CD4-positive, alpha-beta T cell treated with Interferon alpha-2 for 1 hour (primary cell): ENCODE measurements around the gene ISM1.

Source experiments
- DNase-seq, 2 donors: peaks; one replicate each; pipeline ENCODE4 v3.0.0-alpha.2; 2020 to 2022

ISM1 gene

DNA sequence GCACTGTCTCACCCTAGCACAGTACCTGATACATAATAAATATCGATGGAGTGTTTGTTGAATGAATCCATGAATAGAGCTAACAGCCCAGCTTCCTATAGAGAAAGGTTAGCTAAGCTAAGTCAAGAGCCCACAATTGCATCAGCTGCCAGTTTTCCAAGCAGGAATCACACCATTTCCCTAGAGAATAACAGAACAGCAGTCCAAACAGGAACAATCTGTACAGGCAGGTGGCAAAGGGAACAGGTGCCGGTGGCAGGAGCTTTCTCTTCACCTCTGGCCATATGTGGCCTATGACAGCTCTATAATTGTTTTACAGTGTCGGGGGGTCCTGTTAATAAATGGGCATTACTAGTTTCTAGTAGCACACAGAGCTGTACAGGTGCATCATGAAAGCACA, 38.8 kb downstream of the ISM1 start:
- no peak for DNase-seq

GRCh38 chr20:13260650-13261279, 39.7 kb downstream of the ISM1 start:
- DNase-seq: no peak

DNA sequence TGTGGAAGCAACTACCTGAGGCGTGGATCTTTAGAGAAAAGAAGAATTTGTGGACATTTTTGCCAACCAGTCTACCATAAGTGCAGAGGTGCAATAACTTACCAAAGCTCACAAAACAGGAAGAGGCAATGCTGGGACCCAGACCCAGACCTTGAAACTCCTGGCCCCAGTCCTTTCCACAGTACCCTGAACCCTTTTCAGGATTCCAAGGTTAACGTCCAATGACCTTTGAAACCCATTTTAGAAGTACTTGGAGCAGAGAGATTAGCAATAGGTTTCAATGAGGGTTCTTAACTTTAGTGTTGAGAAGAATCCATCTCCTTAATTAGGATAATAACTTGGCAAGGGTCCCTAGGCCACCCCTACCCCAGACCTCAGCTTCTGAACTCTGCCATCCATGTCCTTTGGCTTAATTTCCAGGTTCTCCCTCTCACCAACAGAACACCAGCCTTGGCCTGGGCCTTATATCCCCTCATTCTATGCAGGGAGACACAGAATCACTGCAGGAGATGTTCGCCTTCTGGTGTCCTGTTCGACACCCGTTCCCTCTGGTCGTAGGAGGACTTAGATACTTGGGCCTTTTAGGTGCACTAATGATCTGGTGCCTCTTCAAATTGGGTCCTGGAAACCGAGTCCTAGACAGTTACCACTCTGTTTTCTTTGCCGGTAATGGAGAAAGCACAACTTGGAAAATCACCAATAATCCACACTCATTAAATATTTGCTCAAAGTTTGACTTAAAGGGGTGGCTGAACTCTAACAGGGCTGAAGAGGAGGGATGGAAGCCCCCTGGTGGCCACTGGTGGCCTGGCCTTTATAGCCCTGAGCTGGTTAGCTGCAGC, 40.6 kb downstream of the ISM1 start:
- peak; percentile 38 to 71 for DNase-seq

GRCh38 chr20:13262302-13262650, 41.2 kb downstream of the ISM1 start:
- DNase-seq: no peak

DNA sequence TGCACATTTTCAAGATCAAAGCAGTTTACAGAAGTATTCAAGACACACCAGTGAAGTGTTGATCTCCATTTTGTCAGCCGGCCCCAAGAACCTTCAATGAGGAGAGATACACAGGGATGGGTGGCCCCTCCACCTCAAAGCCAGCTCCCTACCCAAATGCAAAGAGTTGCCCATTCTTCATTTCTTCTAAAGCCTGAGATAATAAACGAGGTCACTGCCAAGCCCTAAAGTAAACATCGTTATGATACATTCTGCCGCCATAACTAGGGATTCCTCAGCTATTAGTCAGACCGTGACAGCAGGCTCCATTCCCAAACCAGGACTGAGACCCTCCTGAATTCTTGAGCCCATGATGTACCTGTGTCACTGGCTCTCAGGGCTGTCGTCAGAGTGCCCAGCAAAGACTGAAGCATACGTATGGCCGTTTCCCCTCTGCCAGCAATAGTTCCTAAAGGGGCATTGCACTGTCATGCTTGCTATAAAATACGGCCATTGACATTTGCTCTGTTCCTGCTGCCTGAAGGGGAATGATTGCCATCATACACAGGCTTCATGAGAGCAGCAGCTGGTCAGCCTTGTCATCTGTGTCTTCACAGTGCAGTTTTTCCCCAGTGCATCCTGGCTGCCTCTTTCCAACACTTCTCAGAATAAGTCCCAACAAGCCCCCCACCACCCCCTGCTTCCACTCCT, 41.7 kb downstream of the ISM1 start:
- DNase-seq: no peak

DNA sequence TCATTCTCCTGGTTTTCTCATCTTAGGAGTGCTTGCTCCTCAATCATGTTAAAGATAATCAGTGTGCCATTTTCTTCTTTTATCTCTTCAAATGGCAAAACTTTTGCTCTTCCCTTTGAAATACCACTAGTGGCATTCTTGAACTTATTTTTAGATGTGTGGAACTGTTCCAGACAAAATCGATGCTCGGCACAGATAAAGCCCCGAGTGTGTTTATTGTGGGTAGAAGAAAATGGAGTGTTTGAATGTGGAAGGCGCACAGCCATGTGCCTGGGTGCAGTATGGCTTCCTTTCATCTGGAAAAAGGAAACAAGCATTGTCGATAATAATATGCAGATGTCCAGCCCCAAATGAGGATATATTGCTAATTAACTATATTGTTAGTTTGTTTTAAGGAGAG, 42.4 kb downstream of the ISM1 start:
- DNase-seq: no peak

DNA sequence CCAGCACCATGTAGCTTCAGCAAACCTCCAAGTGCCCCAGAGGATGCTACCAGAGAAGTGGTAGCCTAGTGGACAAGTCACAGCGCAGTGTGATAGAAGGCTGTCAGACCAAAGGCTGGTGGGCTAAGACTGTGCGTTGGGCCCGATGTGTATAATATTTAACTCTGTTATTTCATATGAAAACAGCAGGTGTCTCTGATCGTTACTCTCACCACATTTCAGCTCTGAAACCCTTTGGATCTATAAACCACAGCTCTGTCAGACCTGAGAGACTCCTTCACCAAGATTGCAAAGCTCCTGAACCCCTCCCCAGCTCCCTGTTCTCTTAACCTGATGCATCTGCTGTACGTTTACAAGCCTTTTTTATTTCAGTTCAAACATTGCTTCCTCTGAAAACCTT, 43.8 kb downstream of the ISM1 start:
- DNase-seq: no peak

GRCh38 chr20:13265941-13266340, 44.9 kb downstream of the ISM1 start:
- no peak for DNase-seq

DNA sequence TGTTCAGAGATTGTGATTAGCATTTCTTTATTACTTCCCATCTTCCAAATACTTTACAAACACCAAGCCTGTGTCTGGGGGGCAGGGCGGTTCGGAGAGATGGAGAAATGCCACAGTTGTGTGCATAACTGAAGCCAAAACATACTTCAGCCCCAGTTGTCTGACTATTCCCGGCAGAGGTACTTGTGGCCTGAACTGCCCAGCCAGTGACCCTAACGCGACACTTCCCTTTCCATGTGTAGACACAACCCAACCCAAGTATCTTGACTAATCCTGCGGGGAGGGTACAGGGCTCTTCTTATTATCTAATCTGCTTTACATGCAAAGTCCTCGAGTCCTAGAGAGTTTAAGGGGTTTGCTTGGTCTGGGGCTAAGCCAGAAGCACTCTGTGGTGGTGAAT, 46.2 kb downstream of the ISM1 start:
- DNase-seq: no peak

DNA sequence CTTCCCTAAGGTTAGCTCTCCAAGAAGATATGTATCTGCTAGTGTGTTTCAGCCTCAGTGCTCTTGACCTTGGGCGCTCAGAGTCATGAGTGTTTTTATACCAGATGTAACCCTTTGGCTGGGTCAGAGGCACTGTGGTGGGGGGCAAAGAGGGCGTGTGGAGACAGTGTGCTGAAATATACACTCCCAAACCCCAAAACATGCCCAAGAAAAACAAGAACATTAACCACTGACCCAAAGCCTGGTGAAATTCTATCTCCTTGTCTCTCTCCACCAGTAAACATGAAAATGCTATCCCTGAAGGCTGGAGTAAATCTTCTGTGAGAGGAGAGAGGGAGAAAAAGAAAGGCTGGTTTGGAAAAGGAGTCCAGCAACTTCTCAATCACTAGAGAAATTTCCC, 47.9 kb downstream of the ISM1 start:
- no peak for DNase-seq

- DNase-seq: no peak
Observed at GRCh38 chr20:13270211-13270610, 49.1 kb downstream of the ISM1 start.

DNA sequence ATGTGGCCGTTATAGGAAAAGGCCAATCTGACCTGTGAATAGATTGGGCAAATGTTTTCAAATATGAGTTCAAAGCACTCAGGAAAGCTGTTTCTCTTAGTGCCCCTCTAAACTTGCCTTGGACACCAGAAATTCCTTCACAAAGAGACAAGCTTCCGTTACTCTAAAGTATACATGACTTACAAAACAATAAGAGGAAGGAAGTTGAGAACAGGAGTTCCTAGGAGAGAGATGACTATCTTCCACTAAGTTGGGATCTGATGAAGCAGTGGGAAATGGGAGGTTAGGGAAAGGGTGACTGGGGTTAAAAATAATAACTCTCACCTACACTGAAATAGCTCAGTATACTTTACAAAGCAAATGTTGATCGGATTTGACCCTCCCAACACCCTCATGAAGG, 50.0 kb downstream of the ISM1 start:
- no peak for DNase-seq

- DNase-seq: no peak
Observed at GRCh38 chr20:13271977-13272975, 51.2 kb downstream of the ISM1 start.

DNA sequence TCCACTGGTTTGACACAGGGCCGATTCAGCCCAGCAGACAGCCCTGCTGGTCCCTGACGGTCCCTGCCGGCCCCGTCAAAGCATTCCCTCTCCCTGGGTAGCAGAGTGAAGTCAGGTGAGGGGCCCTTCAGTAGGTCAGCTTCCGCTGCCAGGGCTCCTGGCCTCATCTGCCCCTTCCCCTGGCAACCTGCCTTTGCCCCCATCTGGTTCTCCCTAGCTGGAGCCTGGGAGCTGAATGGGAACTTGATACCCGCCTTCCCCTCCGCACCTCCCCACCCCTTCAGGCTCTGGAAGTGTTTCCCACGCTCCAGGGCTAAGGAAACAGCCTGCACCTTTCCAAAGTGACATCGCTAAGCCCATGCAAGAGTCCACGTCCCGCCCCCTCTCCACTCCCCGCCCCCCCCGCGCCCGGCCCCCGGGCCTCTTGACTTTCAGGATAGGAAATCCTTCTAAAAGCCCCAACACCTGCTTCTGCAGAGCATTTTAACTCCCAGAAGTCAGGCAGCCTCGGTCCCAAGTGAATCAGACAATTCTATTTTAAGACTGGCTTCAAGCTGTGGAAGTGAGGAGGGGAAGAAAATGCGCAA, 53.3 kb downstream of the ISM1 start:
- DNase-seq: no peak

DNA sequence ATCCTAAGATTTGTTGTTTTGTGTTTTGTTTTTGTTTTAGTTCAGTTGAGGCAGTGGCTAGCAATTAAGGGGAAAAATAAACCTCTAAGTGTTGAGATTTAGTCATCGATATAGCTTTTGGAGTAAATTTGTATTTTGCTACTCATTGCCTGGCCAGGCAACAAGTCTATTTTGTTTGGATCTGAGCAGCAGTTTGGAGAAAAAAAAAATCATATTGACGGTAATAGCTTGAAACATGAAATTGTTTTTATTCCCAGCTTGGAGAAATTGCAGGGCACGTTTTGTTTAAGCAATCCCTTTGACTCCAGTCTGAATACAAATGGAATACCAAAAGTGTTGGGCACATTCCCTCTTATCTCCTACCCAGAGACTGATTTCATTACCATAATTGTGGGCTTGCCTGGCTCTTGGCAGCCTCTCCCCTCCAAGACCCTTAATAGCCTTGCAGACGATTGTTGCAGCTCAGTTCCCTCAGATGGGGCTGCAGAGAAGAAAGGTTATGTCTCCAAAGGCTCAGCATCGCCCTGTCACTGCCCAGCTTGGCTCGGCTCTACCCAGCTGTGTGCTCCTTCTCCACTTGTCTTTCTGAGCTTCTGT, 56.0 kb downstream of the ISM1 start:
- no peak for DNase-seq

GRCh38 chr20:13277663-13278295, 56.7 kb downstream of the ISM1 start:
- no peak for DNase-seq

DNA sequence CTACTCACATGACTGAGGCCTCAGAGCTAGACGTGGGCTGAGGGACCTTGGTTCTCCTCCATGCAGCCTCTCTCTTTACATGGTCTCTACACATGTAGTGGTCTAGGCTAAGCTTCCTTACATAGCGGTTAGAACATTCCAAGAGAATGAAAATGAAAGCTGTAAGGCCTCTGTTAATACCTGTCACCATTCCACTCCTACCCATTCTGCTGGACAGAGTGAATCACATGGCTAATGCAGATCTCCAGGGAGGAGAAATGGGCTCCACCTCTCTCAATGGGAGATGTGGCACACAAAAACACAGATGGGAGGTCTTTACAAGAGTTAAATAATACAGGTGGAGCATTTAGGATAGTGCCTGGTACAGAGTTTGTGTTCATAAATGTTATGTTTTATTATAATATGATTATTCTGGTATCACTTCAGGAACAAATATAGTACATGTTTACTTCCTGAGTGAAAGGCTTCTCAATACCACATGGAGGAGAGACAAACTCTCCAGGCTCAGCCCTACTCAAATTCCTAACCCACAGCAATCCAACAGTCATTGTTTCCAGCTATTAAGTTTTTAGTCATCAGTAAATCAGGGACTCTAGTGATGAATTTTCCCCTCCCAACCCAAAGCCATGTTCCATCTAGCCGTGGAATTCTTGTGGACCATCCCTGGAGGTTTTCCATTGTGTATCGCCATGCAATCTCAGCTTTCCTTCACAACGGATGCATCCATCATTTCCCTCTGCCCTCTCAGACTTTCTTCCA, 57.9 kb downstream of the ISM1 start:
- no peak for DNase-seq

DNA sequence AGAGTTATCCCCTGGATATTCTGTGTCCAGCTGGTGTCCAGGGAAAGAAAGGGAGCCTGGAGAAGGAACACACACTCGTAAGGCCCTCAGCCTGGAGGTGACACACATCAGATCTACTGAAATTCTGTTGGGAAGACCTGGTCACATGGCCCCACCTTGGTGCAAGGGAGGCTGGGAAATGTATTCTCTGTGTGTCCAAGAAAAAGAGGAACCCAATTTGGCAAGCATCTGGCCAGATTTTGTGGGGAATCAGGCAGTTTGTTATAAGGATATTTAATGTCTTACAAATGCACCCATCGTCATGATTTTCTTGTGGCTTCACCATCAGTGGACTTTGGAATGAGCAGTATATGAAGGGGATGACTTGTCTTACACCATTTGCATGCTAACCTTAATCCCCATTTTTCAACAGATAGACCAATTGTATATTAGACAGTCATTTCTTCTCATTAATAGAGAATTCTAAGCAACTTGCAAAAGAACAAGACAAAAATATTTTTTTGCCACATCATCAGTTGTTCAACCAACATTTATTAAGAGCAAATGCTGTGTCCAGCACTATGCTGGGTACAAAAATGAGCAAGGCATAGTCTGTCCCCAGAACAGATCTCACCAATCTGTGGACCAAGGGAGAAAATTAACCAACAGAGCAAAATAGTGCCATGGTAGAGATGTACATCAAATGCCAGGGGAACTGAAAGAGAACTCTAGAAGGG, 59.7 kb downstream of the ISM1 start:
- DNase-seq: no peak

GRCh38 chr20:13283869-13284829, 63.1 kb downstream of the ISM1 start:
- no peak for DNase-seq
